ENCODE data around the gene STT3A.

Gene STT3A

DNA sequence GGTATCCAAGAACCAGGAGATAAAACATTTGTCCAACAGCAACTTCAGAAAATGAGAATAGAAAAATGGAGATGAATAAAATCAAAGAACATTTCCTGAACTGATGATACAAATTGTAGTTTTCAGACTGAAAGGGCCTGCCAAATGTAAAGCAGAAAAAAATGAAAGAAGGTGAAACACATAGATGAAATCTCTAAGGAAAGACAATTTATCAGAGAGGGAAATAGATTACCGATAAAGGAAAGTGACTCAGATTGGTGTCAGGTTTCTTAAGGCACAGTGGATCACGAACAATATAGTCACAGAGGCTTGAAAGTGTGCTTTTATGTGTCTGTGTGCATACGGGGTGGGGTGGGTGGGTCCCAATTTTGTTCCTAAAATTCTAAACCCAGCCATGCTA lies 4.1 kb upstream of the STT3A start:
- no peak for DNase-seq (ENCODE audit: low spot score)

DNA sequence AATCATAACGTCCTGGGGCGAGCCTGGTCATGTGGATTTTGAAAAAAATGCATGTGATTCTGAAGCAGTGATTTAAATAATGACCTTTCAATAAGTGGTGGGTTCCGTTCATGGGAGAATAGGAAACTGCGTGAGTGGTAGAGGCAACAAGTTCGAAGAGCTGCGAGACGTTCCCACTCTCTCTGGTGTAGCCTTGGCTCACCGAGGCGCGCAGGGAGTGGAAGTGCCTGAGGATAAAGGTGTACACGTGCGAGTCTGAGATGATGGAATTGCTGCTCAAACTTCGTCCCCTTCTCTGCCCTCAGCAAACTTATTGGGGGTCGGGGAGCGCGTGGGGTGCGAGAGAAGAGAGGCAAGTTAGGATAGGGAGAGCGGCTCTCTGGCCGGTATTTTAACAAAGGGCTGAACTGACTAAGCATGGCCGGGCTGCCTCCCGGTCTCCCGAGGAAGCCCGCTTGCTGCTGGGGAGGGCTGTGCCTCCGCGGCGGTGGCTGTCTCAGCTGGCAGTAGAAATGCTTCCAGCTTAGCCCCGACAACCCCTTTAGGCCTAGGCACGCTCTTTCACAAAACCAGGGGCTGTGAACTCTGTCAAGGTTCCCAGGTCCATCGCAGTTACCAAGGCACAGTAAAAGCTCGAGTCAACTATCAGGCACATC lies 875 bp upstream of the STT3A start:
- peak; percentile 32 for DNase-seq (ENCODE audit: low spot score)

DNA sequence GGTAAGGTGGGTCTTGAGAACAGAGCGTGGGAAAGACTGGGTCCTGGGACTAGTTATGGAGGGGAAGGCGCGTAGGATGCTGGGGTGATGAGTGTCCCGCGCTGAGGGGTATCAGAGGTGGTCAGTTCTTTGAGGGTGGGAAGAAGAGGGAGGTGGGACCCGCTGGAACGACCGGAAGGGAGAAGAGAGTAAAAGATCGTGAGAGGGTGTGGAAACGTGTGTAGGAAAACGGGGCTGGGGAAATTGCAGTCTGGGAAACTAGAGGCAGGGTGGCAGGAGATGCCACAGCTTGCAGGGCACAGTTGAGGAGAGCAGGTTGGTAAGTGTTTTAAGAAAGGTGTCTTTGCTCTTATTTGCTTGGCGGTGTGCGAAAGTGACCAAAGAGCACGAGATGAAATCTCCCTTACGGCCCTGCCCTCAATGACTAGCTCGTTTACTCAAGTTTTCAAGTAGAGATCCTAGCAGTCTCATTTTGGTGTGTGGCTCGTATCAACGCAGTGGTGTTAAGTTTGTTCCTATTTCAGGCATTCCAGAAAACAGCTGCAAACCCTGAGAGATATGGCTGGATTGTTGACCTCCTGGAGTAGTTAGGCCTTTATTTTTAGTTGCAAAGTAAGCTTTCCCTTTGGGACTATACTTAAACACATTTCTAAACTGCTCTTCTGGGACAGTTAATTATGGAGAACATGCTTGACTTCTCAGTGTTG lies 615 bp downstream of the STT3A start:
- peak; percentile 26 for DNase-seq (ENCODE audit: low spot score)

DNA sequence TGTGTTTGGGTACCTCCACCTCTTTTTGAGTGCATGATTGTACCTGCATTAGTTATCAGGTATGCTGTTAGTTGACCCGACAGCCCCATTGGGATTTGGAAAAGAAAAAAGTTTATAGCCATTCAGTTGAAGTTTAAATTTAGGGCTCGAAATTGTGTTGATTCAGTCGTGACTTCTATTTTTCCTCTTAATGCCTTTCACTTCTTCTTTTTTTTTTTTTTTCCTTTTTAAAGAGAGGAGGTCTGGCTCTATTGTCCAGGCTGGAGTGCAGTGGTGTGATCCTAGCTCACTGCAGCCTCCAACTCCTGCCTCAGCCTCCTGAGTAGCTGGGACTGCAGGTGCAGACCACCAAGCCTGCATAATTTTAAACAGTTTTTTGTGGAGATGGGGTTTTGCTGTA lies 2.3 kb downstream of the STT3A start:
- DNase-seq (ENCODE audit: low spot score): no peak

DNA sequence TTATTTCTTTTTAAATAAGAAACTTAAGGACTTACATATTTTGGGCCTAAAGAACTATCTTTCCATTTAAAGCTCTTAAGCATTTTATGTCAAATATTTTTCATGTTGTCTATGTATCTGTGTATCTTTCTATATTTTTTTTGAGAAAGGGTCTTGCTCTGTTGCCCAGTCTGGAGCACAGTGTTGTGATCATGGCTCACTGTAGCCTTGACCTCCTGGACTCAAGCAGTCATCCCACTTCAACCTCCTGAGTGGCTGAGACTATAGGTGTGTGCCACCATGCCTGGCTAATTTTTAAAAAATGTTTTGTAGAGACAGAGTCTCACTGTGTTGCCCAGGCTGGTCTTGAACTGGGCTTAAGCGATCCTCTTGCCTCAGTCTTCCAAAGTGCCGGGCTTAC lies 8.0 kb downstream of the STT3A start:
- DNase-seq (ENCODE audit: low spot score): no peak

DNA sequence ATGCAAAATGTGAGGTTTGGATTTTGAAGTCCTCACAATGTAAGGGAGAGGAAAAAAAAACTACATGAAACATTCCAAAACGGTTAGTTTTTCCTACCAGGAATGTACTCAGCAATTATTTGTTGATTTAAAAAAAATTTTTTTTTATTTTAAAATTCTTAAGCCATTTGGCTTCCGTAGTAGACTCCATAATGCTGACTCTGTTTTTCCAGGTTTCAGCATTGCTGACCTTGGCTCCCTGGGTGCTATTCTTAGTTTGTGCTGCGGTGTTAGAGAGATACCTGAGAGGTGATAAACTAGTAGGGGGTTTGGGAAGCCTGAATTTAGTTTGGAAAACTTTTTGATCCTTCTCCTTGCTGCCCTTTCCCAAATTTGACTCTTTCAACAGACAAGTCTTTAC lies 10.6 kb downstream of the STT3A start:
- no peak for DNase-seq (ENCODE audit: low spot score)

DNA sequence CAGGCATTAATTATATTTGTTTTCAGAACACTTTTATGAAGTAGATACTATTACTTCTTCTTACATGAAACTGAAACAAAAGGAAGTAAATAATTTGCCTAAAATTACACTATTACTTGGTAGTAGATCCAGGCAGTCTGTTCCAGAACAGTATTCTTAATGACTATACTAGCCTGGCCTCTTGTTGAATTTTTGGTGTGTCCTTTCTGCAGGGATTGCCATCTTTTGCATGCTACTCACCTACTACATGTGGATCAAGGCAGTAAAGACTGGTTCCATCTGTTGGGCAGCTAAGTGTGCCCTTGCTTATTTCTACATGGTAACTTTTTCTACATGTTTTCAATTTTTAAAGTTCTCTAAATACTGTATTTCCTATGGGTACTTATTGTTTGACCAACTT lies 12.8 kb downstream of the STT3A start:
- no peak for DNase-seq (ENCODE audit: low spot score)

DNA sequence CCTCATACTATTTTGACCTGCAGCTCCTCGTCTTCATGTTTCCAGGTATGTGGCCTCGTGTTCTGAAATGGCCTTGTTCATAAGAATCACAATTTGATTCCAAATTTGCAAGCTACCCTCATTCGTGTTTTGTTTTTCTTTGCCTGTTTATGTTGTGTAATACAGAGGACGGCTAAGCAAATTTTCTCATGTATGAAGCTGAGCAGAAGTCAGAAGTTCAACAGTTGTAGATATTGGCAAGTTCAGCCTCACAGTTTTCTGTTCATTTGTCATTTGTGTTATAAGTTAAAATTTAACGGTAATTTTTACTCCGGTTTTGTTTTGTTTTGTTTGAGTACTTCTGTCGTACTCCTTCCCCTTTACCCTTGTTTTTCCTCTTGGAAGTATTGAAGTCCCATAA lies 16.9 kb downstream of the STT3A start:
- DNase-seq (ENCODE audit: low spot score): no peak

DNA sequence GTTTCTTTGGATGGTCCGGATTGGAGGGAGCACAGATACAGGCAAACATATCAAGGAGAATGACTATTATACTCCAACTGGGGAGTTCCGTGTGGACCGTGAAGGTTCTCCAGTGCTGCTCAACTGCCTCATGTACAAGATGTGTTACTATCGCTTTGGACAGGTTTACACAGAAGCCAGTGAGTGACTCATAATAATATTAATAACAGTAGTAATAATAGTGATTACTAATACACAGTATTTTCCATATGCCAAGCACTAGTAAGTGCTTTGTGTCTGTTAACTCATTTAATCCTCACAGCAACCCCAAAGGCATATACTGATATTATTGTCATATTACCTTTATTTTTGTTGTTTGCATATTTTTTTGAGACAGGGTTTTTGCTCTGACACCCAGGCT lies 25.7 kb downstream of the STT3A start:
- no peak for DNase-seq (ENCODE audit: low spot score)

DNA sequence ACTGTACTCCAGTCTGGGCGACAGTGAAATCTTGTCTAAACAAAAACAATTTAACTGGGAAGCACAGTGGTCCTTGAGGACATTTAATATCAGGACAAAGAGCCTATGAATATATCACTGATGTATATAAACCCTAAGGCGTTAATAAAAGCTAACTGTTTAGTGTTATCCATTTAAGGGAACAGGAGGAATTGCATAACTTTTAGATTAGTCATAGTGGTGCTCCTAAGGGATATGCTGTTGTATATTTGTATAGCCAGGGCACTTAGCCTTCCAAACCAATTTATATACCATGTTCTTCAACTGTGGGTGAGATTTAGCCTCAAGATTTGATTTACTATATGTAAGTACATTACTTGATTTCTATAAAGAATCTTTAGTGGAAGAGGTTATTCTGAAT lies 29.3 kb downstream of the STT3A start:
- peak; percentile 35 for DNase-seq (ENCODE audit: low spot score)

DNA sequence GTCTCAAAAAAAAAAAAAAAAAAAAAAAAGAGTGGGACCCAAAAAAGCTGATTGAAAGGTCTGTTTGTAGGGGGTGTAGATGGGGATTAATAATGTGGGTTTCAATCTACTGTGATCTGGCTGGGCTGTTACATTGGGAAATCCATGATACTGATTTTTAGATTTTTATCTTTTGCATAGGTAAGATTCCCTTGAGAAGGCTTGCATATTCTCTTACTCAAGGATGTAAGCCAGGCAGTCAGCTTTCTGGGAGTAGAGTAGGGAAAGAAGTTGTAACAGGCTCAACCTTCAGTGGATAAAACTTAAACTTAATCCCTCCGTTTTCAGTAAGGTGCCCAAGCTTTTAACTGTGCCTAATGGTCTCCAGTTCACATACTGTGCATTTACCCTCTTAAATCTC lies 30.4 kb downstream of the STT3A start:
- DNase-seq (ENCODE audit: low spot score): no peak

DNA sequence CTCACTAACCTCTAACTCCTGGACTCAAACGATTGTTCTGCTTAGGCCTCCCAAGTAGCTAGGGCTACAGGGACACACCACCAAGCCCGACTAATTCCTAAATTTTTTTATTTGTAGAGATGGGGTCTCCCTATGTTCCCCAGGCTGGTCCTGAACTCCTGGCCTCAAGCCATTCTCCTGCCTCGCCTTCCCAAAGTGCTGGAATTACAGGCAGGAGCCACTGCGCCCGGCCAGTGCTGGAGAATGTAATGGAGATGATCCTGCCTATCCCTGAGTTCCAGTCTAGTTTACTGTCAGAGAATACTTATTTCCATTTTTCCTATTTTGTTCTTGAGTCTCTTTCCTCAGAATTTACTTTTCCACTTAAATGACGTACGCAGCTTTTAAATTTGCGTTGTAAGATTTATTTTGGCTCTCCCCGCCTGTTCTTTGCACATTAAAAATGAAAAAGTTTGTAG lies 32.1 kb downstream of the STT3A start, which contains the start of gene CHEK1:
TSS of gene CHEK1 (plus strand) at position 408 of the 458 bp plus-strand sequence. CDS start 1,606 bp downstream, outside the sequence.
- DNase-seq (ENCODE audit: low spot score): peak; percentile 6

DNA sequence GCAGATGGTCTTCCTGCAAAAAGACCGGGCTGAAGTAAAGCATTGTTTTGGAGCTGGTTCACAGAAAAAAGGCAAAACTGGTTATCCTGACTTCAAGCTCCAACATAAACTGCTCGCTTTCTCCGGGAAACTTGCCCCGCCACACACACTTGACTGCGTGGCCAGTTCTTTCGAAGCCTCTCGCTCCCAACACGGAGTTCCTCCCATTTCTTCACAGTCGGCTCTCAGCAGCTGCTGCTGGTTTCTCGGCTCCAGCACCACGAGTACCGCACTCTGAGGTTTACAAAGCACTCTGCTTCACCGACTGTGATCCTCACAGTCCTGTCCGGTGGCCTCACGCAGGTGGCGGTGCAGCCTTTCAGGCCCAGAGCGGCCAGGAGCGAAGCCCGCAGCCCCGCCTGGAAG lies 32.6 kb downstream of the STT3A start:
- DNase-seq (ENCODE audit: low spot score): no peak

DNA sequence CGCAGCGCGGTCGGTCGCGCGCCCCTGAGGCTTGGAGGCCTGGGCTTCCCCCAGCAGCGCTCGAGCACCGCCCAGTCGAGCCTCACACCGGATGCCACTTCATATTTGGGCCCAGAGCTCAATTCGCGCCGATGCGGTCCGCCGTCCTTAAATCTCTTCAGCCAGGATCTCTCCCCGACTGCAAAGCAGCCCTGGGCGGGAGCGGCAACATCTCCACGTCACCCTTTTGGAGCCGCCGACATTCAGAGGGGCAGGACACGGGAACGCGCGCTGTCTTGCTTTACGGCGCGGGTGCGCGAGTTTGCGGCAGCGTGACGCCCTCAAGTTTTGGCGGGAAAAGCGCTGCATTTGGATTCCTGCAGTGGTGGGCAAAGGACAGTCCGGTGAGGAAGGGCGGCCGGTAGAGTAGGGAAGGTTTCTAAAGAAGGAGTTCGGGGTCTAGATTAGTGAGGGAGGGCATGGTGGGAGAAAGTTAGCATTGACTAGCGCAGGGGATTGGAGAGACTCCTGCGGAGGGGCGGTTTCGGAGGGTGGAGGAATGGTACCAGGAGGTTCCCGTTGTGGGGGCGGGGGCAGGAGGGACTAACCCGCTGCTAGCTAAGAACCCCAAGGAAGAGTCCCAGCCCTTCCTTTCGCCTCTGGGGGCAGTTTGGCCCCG lies 33.1 kb downstream of the STT3A start:
- peak; percentile 80 for DNase-seq (ENCODE audit: low spot score)

DNA sequence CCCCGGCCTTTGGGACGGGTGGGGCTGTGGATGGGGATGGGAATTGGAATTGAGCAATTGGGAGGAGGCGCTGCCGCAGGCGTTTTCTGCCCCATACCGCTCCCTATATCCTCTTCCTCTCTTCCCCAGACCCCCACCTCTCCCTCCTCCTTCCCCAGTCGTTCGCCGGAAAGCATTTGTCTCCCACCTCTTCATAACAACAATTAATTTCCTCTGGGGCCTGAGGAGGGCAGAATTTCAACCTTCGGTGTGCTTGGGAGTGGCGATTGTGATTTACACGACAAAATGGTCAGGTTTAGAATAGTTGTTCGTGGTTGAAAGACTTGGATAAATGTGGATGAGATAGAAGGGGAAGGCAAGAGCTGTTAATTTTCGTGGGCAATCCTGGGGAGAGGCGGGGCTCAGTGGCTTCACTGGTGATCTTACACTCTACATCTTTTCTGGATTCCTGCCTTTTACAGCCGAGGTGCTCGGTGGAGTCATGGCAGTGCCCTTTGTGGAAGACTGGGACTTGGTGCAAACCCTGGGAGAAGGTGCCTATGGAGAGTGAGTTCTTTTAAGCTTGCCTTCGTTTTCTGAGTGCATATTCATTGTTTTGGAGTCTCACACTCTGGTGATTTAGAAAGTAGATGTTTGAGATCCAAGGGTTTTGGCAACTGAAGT lies 33.8 kb downstream of the STT3A start:
- DNase-seq (ENCODE audit: low spot score): peak; percentile 67

DNA sequence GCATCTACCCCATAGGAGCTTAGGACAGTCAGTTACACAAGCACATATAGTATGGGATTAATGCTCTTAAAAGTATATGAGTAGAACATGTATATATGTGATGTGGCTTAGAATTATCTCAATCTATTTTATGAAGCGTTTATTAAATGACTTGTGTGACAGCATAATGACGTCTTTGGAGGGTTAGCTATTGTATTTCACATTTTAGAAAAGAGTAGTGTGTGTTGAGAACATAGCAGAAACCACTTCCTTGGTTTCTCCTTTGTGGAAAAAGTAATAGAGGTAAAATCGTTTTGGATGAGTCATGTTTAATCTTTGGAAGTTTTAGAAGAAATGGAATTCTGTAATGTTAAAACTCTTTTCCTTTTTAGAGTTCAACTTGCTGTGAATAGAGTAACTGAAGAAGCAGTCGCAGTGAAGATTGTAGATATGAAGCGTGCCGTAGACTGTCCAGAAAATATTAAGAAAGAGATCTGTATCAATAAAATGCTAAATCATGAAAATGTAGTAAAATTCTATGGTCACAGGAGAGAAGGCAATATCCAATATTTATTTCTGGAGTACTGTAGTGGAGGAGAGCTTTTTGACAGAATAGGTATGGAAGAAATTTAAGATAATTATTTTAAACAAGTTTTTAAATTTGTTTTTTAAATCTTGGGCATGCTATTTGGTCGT lies 34.7 kb downstream of the STT3A start:
- DNase-seq (ENCODE audit: low spot score): no peak

DNA sequence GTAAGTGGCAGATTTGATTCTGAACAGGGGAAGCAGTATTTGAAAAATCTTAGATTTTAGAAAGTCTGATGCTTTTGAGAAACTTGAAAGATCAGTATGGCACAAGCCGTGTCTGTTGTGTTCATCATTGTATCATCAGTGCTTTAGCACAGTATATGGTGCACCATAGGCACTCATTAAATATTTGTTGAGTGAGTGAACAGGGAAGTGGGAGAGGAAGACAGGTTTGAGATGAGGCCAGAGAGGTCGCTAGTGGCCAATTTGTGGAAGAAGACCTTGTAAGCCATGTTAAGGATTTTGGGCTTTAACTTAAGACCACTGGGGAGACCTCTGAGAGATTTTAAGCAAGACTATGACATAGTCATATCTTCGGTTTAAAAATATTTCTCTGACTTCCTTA lies 45.2 kb downstream of the STT3A start:
- no peak for DNase-seq (ENCODE audit: low spot score)

DNA sequence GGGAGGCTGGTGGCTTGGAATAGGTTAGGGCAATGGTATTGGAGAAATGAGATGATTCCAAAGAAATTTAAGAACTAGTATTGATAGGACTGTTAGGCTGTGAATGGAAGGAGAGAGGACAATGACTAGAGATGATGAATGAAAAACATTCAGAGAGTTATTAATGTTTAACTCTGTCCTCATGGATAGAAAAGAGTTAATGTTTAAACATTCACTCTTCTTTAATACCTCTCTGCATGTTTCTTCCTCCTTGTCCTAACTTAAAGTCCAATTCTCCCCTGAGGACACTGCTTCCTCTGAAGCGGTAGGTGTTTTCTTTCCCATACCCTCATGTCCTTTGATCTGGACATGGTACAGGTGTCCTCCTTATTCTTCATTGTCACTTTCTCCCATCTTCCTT lies 45.7 kb downstream of the STT3A start:
- no peak for DNase-seq (ENCODE audit: low spot score)

DNA sequence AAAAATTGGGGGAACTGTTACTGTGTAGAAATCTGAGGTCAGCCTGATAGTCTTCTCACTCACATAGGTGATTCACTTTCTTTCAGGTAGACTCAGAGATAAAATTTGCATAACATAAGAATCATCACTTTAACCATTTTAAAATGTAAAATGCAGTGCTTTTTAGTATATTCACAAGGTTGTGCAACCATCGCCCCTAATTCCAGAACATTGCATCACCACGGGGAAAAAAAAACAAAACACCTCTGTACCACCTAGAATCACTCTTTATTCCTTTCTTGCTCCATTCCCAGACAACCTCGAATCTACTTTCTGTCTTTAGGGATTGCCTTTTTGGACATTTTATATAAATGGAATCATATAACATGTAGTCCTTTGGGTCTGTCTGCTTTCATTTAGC lies 53.2 kb downstream of the STT3A start:
- no peak for DNase-seq (ENCODE audit: low spot score)

DNA sequence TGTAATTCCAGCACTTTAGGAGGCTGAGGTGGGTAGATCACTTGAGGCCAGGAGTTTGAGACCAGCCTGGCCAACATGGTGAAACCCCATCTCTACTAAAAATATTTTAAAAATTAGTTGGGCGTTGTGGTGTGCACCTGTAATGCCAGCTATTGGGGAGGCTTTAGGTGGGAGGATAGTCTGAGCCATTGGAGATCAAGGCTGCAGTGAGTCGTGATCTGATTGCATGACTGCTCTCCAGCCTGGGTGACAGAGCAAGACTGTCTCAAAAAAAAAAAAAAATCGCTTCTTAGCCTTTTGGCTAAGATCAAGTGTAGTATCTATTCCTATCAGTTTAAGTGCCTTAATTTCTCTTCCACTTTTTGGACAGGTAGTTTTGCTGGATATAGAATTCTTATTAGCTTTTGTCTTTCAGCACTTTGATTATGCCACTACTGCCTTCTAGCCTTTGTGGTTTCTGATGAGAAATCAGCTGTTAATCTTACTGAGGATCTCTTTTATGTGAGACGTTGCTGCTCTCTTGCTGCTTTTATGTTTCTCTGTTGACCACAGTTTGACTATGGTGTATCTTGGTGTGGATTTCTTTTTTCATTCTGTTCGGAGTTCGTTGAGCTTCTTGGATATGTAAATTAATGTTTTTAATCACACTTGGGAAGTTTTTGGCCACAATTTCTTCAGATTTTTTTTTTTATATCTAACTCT lies 57.0 kb downstream of the STT3A start:
- DNase-seq (ENCODE audit: low spot score): no peak

DNA sequence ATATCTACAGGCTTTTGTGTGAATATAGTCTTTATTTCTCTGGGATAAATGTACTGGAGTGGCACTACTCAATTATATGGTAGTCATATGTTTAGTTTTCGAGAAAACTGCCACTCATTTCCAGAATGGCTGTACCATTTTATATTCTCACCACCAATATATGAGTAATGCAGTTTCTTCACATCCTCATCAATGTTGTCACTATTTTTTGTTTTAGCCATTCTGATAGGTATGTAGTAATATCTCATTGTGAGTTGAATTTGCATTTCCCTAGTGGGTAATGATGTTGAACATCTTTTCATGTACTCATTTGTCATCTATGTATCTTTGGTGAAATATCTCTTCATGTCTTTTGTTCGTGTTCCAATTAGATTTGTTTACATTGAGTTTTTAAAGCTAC lies 70.0 kb downstream of the STT3A start:
- no peak for DNase-seq (ENCODE audit: low spot score)

DNA sequence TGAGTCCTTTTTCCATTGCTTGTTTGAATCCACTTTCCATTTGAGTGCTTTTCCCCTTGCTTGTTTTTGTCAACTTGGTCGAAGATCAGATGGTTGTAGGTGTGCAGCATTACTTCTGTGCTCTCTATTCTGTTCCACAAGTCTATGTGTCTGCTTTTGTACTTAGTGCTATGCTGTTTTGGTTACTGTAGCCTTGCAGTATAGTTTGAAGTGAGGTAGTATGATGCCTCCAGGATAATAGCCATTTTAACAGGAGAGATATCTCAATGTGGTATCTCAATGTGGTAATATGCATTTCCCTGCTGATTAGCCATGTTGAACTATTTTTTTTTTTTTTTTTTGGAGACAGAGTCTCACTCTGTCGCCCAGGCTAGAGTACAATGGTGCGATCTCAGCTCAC lies 71.3 kb downstream of the STT3A start:
- no peak for DNase-seq (ENCODE audit: low spot score)
